ENCODE results near the gene ARHGAP40.
A peak's percentile ranks its signal among the peaks of the same experiment; 100 is the strongest.

- TF ChIP-seq CTCF (conservative IDR thresholded peaks at IDR 0.05; ENCODE audit: low read depth in 2 of 2): no peak
- TF ChIP-seq REST (IDR thresholded peaks at IDR 0.05; ENCODE audit: unreplicated experiment): no peak
- no peak for TF ChIP-seq POLR2AphosphoS5 (IDR thresholded peaks at IDR 0.05; ENCODE audit: low read depth)
- no peak for TF ChIP-seq STAT1 (IDR thresholded peaks at IDR 0.05; ENCODE audit: unreplicated experiment)
- TF ChIP-seq ZNF331 (CRISPR knock-in tag; IDR thresholded peaks at IDR 0.05; ENCODE audit: low read depth): no peak
- TF ChIP-seq CREB1 (CRISPR knock-in tag; IDR thresholded peaks at IDR 0.05; ENCODE audit: low read depth): no peak
- peak; percentile 11 for TF ChIP-seq EZH2 (IDR thresholded peaks at IDR 0.05; ENCODE audit: low read depth, unreplicated experiment)
These were observed 43.7 kb downstream of the ARHGAP40 start for GRCh38 chr20:38645351-38645750.
